ENCODE results near the gene SGK1.
"Not testable (repeated sequence)": the region's sequence is repeated elsewhere in the genome, so short reads cannot be mapped to it uniquely, and the experiment has no call there.

Gene SGK1

GRCh38 chr6:134185277-134185676 lies 132.6 kb downstream of the SGK1 start:
- H3K27ac ChIP-seq (ENCODE audit: insufficient read depth, low read length, poor library complexity, severe bottlenecking): no peak overlapping the region
- H3K9me3 ChIP-seq (ENCODE audit: control insufficient read depth, low read length): no peaks in the 10 kb centered on the region
- no peaks in the 10 kb centered on the region for H3K4me1 ChIP-seq (ENCODE audit: control insufficient read depth, insufficient read depth, low read length, poor library complexity, severe bottlenecking)
- no peak overlapping the region for H3K4me3 ChIP-seq (ENCODE audit: insufficient read depth, low read depth, low read length, poor library complexity, severe bottlenecking)
- DNase-seq: no peak
- no peaks in the 10 kb centered on the region for H3K36me3 ChIP-seq (ENCODE audit: control insufficient read depth, insufficient read depth, low read length)
- no peaks in the 10 kb centered on the region for H3K27me3 ChIP-seq (replicated peaks; ENCODE audit: control insufficient read depth, insufficient read depth, low read length, poor library complexity, severe bottlenecking)

- no peaks in the 10 kb centered on the region for H3K9me3 ChIP-seq (ENCODE audit: control insufficient read depth, low read length)
- H3K27ac ChIP-seq (ENCODE audit: insufficient read depth, low read length, poor library complexity, severe bottlenecking): no peak overlapping the region
- no peaks in the 10 kb centered on the region for H3K27me3 ChIP-seq (replicated peaks; ENCODE audit: control insufficient read depth, insufficient read depth, low read length, poor library complexity, severe bottlenecking)
- H3K4me1 ChIP-seq (ENCODE audit: control insufficient read depth, insufficient read depth, low read length, poor library complexity, severe bottlenecking): no peaks in the 10 kb centered on the region
- H3K4me3 ChIP-seq (ENCODE audit: insufficient read depth, low read depth, low read length, poor library complexity, severe bottlenecking): no peak overlapping the region
- no peaks in the 10 kb centered on the region for H3K36me3 ChIP-seq (ENCODE audit: control insufficient read depth, insufficient read depth, low read length)
- no peak for DNase-seq
These were observed 134.1 kb downstream of the SGK1 start for GRCh38 chr6:134183844-134184243.

- no peak for DNase-seq
- no peaks in the 10 kb centered on the region for H3K36me3 ChIP-seq (ENCODE audit: control insufficient read depth, insufficient read depth, low read length)
- no peaks in the 10 kb centered on the region for H3K9me3 ChIP-seq (ENCODE audit: control insufficient read depth, low read length)
- H3K27ac ChIP-seq (ENCODE audit: insufficient read depth, low read length, poor library complexity, severe bottlenecking): no peak overlapping the region
- H3K4me3 ChIP-seq (ENCODE audit: insufficient read depth, low read depth, low read length, poor library complexity, severe bottlenecking): no peak overlapping the region
- peaks cover 5% of the 10 kb centered on the region for H3K4me1 ChIP-seq (ENCODE audit: control insufficient read depth, insufficient read depth, low read length, poor library complexity, severe bottlenecking)
- no peaks in the 10 kb centered on the region for H3K27me3 ChIP-seq (replicated peaks; ENCODE audit: control insufficient read depth, insufficient read depth, low read length, poor library complexity, severe bottlenecking)
These were observed 135.4 kb downstream of the SGK1 start for GRCh38 chr6:134182528-134182927.

GRCh38 chr6:134181726-134182125 lies 136.2 kb downstream of the SGK1 start:
- not testable (repeated sequence) for H3K4me3 ChIP-seq (ENCODE audit: insufficient read depth, low read depth, low read length, poor library complexity, severe bottlenecking); H3K4me1 ChIP-seq (ENCODE audit: control insufficient read depth, insufficient read depth, low read length, poor library complexity, severe bottlenecking)

GRCh38 chr6:134181251-134181650 lies 136.7 kb downstream of the SGK1 start:
- H3K4me1 ChIP-seq (ENCODE audit: control insufficient read depth, insufficient read depth, low read length, poor library complexity, severe bottlenecking); DNase-seq; H3K27me3 ChIP-seq (replicated peaks; ENCODE audit: control insufficient read depth, insufficient read depth, low read length, poor library complexity, severe bottlenecking); H3K4me3 ChIP-seq (ENCODE audit: insufficient read depth, low read depth, low read length, poor library complexity, severe bottlenecking); H3K9me3 ChIP-seq (ENCODE audit: control insufficient read depth, low read length); H3K27ac ChIP-seq (ENCODE audit: insufficient read depth, low read length, poor library complexity, severe bottlenecking); H3K36me3 ChIP-seq (ENCODE audit: control insufficient read depth, insufficient read depth, low read length): not testable (repeated sequence)

More at GRCh38 chr6:134181726-134182125, 136.2 kb downstream of the SGK1 start:
- H3K27ac ChIP-seq (ENCODE audit: insufficient read depth, low read length, poor library complexity, severe bottlenecking); DNase-seq; H3K36me3 ChIP-seq (ENCODE audit: control insufficient read depth, insufficient read depth, low read length); H3K9me3 ChIP-seq (ENCODE audit: control insufficient read depth, low read length); H3K27me3 ChIP-seq (replicated peaks; ENCODE audit: control insufficient read depth, insufficient read depth, low read length, poor library complexity, severe bottlenecking): not testable (repeated sequence)

- not testable (repeated sequence) for H3K4me3 ChIP-seq (ENCODE audit: insufficient read depth, low read depth, low read length, poor library complexity, severe bottlenecking); H3K27me3 ChIP-seq (replicated peaks; ENCODE audit: control insufficient read depth, insufficient read depth, low read length, poor library complexity, severe bottlenecking); H3K27ac ChIP-seq (ENCODE audit: insufficient read depth, low read length, poor library complexity, severe bottlenecking); H3K36me3 ChIP-seq (ENCODE audit: control insufficient read depth, insufficient read depth, low read length); H3K9me3 ChIP-seq (ENCODE audit: control insufficient read depth, low read length); DNase-seq
- peaks cover 16% of the 10 kb centered on the region for H3K4me1 ChIP-seq (ENCODE audit: control insufficient read depth, insufficient read depth, low read length, poor library complexity, severe bottlenecking)
These were observed 137.4 kb downstream of the SGK1 start for GRCh38 chr6:134180540-134180939.

- Histone ChIP-seq H3K36me3 (ENCODE audit: control insufficient read depth, insufficient read depth, low read length) (no peaks in the 10 kb centered on the region), H3K4me1 (ENCODE audit: control insufficient read depth, insufficient read depth, low read length, poor library complexity, severe bottlenecking) (peaks cover 22% of the 10 kb centered on the region), H3K27me3 (replicated peaks; ENCODE audit: control insufficient read depth, insufficient read depth, low read length, poor library complexity, severe bottlenecking) (no peaks in the 10 kb centered on the region), H3K4me3 (ENCODE audit: insufficient read depth, low read depth, low read length, poor library complexity, severe bottlenecking) (peak overlapping the region; percentile 54), H3K9me3 (ENCODE audit: control insufficient read depth, low read length) (no peaks in the 10 kb centered on the region), H3K27ac (ENCODE audit: insufficient read depth, low read length, poor library complexity, severe bottlenecking) (peak overlapping the region; percentile 77)
- peak; percentile 74 to 85 (median 80) for DNase-seq
These were observed 139.5 kb downstream of the SGK1 start for GRCh38 chr6:134178161-134179044.

GRCh38 chr6:134177753-134178160 lies 140.2 kb downstream of the SGK1 start:
- H3K4me1 ChIP-seq (ENCODE audit: control insufficient read depth, insufficient read depth, low read length, poor library complexity, severe bottlenecking): peaks cover 22% of the 10 kb centered on the region
- H3K9me3 ChIP-seq (ENCODE audit: control insufficient read depth, low read length): no peaks in the 10 kb centered on the region
- H3K27me3 ChIP-seq (replicated peaks; ENCODE audit: control insufficient read depth, insufficient read depth, low read length, poor library complexity, severe bottlenecking): no peaks in the 10 kb centered on the region
- H3K4me3 ChIP-seq (ENCODE audit: insufficient read depth, low read depth, low read length, poor library complexity, severe bottlenecking): peak overlapping the region; percentile 54
- H3K27ac ChIP-seq (ENCODE audit: insufficient read depth, low read length, poor library complexity, severe bottlenecking): peak overlapping the region; percentile 77
- peaks cover 6% of the 10 kb centered on the region for H3K36me3 ChIP-seq (ENCODE audit: control insufficient read depth, insufficient read depth, low read length)
- no peak for DNase-seq

GRCh38 chr6:134177236-134177635 lies 140.7 kb downstream of the SGK1 start:
- peaks cover 11% of the 10 kb centered on the region for H3K36me3 ChIP-seq (ENCODE audit: control insufficient read depth, insufficient read depth, low read length)
- H3K4me1 ChIP-seq (ENCODE audit: control insufficient read depth, insufficient read depth, low read length, poor library complexity, severe bottlenecking): peaks cover 22% of the 10 kb centered on the region
- peak overlapping the region; percentile 77 for H3K27ac ChIP-seq (ENCODE audit: insufficient read depth, low read length, poor library complexity, severe bottlenecking)
- no peaks in the 10 kb centered on the region for H3K9me3 ChIP-seq (ENCODE audit: control insufficient read depth, low read length)
- H3K27me3 ChIP-seq (replicated peaks; ENCODE audit: control insufficient read depth, insufficient read depth, low read length, poor library complexity, severe bottlenecking): no peaks in the 10 kb centered on the region
- no peak for DNase-seq
- H3K4me3 ChIP-seq (ENCODE audit: insufficient read depth, low read depth, low read length, poor library complexity, severe bottlenecking): no peak overlapping the region

GRCh38 chr6:134176264-134176975 lies 141.5 kb downstream of the SGK1 start:
- no peak for DNase-seq
- H3K4me3 ChIP-seq (ENCODE audit: insufficient read depth, low read depth, low read length, poor library complexity, severe bottlenecking): no peak overlapping the region
- H3K9me3 ChIP-seq (ENCODE audit: control insufficient read depth, low read length): no peaks in the 10 kb centered on the region
- peaks cover 19% of the 10 kb centered on the region for H3K36me3 ChIP-seq (ENCODE audit: control insufficient read depth, insufficient read depth, low read length)
- H3K27me3 ChIP-seq (replicated peaks; ENCODE audit: control insufficient read depth, insufficient read depth, low read length, poor library complexity, severe bottlenecking): no peaks in the 10 kb centered on the region
- peak overlapping the region; percentile 85 for H3K27ac ChIP-seq (ENCODE audit: insufficient read depth, low read length, poor library complexity, severe bottlenecking)
- peaks cover 28% of the 10 kb centered on the region for H3K4me1 ChIP-seq (ENCODE audit: control insufficient read depth, insufficient read depth, low read length, poor library complexity, severe bottlenecking)

Measured in effector memory CD4-positive, alpha-beta T cell (primary cell).